GM12891 (cell line): ENCODE results near the gene FUBP3.

Source experiments
- DNase-seq: peaks from one replicate; pipeline ENCODE4 v3.0.0; 2011; ENCODE audit warnings: low spot score; ENCODE audit not compliant: insufficient read length
- FAIRE-seq: peaks from 2 replicates; lab custom pipeline; 2011; peaks lifted over from hg19 to GRCh38; lab: Jason Lieb, UNC
- PAX5 ChIP-seq: IDR thresholded peaks from 2 replicates; pipeline ENCODE4 v1.6.1; 2011; ENCODE audit warnings: low read length, moderate library complexity, mild to moderate bottlenecking; ENCODE audit not compliant: insufficient read depth, severe bottlenecking
- POLR2A ChIP-seq: IDR thresholded peaks from 2 replicates; pipeline ENCODE4 v1.6.1; 2011; ENCODE audit warnings: low read depth, low read length, control low read depth
- POLR2AphosphoS5 ChIP-seq: IDR thresholded peaks from 2 replicates; pipeline ENCODE4 v1.6.1; 2011; ENCODE audit warnings: low read depth, low read length, control low read depth
- POU2F2 ChIP-seq: IDR thresholded peaks from 2 replicates; pipeline ENCODE4 v1.6.1; 2011; ENCODE audit warnings: low read depth, mild to moderate bottlenecking, control low read depth, low read length, moderate library complexity
- SPI1 ChIP-seq: IDR thresholded peaks from 2 replicates; pipeline ENCODE4 v1.6.1; 2011; ENCODE audit warnings: low read depth, low read length, control low read depth
- TAF1 ChIP-seq: IDR thresholded peaks from 2 replicates; pipeline ENCODE4 v1.6.1; 2011; ENCODE audit warnings: low read depth, low read length, control low read depth

Gene FUBP3

GRCh38 chr9:130665431-130666392 lies 86.3 kb downstream of the FUBP3 start:
- DNase-seq (no peak), FAIRE-seq (no peak)
- TF ChIP-seq TAF1 = no peak
- TF ChIP-seq POLR2A = no peak
- no peak for TF ChIP-seq POU2F2
- TF ChIP-seq PAX5 = no peak
- TF ChIP-seq SPI1 = no peak
- TF ChIP-seq POLR2AphosphoS5 = no peak

GRCh38 chr9:130666393-130667119 lies 87.2 kb downstream of the FUBP3 start:
- no peak for DNase-seq
- no peak for TF ChIP-seq POLR2AphosphoS5
- TF ChIP-seq PAX5 = no peak
- TF ChIP-seq POLR2A = no peak
- TF ChIP-seq POU2F2 = no peak
- no peak for TF ChIP-seq TAF1
- TF ChIP-seq SPI1 = no peak
- FAIRE-seq = no peak

- FAIRE-seq (no peak), DNase-seq (no peak)
- no peak for TF ChIP-seq PAX5
- TF ChIP-seq TAF1 = no peak
- TF ChIP-seq POLR2AphosphoS5 = no peak
- no peak for TF ChIP-seq POLR2A
- TF ChIP-seq POU2F2 = no peak
- no peak for TF ChIP-seq SPI1
Observed at GRCh38 chr9:130667120-130667435, 87.7 kb downstream of the FUBP3 start.

- DNase-seq (no peak), FAIRE-seq (no peak)
- TF ChIP-seq PAX5 (no peak), TAF1 (no peak), POU2F2 (no peak), SPI1 (no peak), POLR2A (no peak), POLR2AphosphoS5 (no peak)
Observed at GRCh38 chr9:130668196-130668595, 88.8 kb downstream of the FUBP3 start.

GRCh38 chr9:130668659-130669058 lies 89.3 kb downstream of the FUBP3 start:
- DNase-seq = no peak
- FAIRE-seq = no peak
- TF ChIP-seq PAX5 (no peak), POLR2AphosphoS5 (no peak), SPI1 (no peak), POLR2A (no peak), POU2F2 (no peak), TAF1 (no peak)

DNA sequence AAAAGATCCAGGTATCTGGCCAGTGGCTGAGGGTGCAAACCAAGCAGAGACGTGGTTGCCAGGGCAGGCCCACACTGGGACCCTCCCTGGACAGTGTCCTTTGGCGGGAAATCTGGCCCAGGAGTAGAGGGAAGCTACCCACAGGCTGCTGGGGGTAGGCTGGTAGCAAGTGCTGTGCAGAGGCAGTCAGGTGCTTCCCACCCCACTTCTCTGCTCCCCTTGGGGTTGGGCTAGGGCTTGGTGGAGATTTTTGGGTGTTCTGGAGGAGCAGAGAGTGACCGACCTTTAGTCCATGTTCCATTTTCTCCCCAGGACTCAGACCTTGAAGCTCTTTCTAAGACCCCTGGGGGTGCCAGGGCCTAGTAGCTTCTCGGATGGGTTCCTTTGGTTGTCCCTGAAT lies 90.6 kb downstream of the FUBP3 start:
- FAIRE-seq (no peak), DNase-seq (no peak)
- TF ChIP-seq PAX5 (no peak), TAF1 (no peak), POLR2AphosphoS5 (no peak), SPI1 (no peak), POLR2A (no peak), POU2F2 (no peak)

GRCh38 chr9:130670644-130671043 lies 91.3 kb downstream of the FUBP3 start:
- no peak for FAIRE-seq
- TF ChIP-seq POU2F2 = no peak
- TF ChIP-seq SPI1 = no peak
- no peak for TF ChIP-seq TAF1
- TF ChIP-seq PAX5 = no peak
- TF ChIP-seq POLR2AphosphoS5 = no peak
- TF ChIP-seq POLR2A = no peak
- DNase-seq = no peak

DNA sequence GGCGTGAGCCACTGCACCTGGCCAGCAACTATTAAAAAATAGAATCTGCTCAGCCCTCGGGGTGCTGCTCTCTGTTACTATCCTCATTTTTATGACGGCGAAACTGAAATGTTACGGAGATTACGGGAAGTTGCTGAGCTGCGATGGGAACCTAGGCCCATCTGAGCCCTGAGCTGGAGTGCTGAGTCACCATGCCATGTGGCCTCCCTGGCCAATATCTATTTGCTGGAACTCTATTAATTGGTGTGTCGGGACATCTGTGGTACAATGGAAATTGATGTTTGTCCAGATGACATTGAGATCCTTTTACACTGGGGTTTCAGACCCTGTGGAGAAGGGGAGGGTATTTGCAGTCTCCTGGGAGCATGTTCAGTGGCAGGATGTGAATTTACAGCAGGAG lies 93.1 kb downstream of the FUBP3 start:
- no peak for TF ChIP-seq SPI1
- no peak for TF ChIP-seq POU2F2
- no peak for TF ChIP-seq PAX5
- no peak for TF ChIP-seq TAF1
- no peak for TF ChIP-seq POLR2AphosphoS5
- no peak for TF ChIP-seq POLR2A
- no peak for DNase-seq
- no peak for FAIRE-seq
